Stomach (tissue), 4 donors: Measurements from ENCODE around the gene ARHGAP26.

ENCODE experiments used
- CTCF ChIP-seq, 7 experiments: fragments of 450-650 bp in 4 of 7; fragments of 200-600 bp in 3 of 7; sonication (generic) in 3 of 7; IDR thresholded peaks; one replicate each; pipeline ENCODE4 v1.5.1; 2016 to 2019; ENCODE audit warnings: antibody characterized with exemption in 7 of 7, control low read depth in 2 of 7, mild to moderate bottlenecking in 1 of 7
- POLR2A ChIP-seq, 4 donors: fragments of 450-650 bp; IDR thresholded peaks; one replicate each; pipeline ENCODE4 v1.6.1; 2016; ENCODE audit warnings: antibody characterized with exemption in 4 of 4, control low read depth in 2 of 4, mild to moderate bottlenecking in 1 of 4, moderate library complexity in 1 of 4

GRCh38 chr5:143017992-143018391 is 247.8 kb downstream of the ARHGAP26 start:
- TF ChIP-seq CTCF (IDR thresholded peaks at IDR 0.05) (no peak), POLR2A (IDR thresholded peaks at IDR 0.05) (no peak)
